KOPT-K1 (cell line): ENCODE data around the gene CEP20.

Experiments used
- H3K27ac ChIP-seq: fragments of 200-600 bp; sonication (generic); 2 replicates; pipeline ENCODE4 v1.5.1; 2016; ENCODE audit warnings: antibody characterized with exemption, mild to moderate bottlenecking, low read depth, low read length; ENCODE audit not compliant: poor library complexity, severe bottlenecking
- H3K36me3 ChIP-seq: fragments of 200-600 bp; sonication (generic); 2 replicates; pipeline ENCODE4 v1.5.1; 2017; ENCODE audit warnings: antibody characterized with exemption, mild to moderate bottlenecking, low read length, moderate library complexity; ENCODE audit not compliant: insufficient read depth
- H3K9me3 ChIP-seq: fragments of 200-600 bp; sonication (generic); 2 replicates; pipeline ENCODE4 v1.5.1; 2017; ENCODE audit warnings: antibody characterized with exemption, low read length, mild to moderate bottlenecking; ENCODE audit not compliant: insufficient read depth, poor library complexity, severe bottlenecking

The CEP20 gene

GRCh38 chr16:15907863-15908478 is 19.6 kb upstream of the CEP20 start:
- H3K27ac ChIP-seq: no peak overlapping the region
- no peaks in the 10 kb centered on the region for H3K9me3 ChIP-seq
- H3K36me3 ChIP-seq: no peaks in the 10 kb centered on the region

GRCh38 chr16:15906439-15906838 is 18.0 kb upstream of the CEP20 start:
- Histone ChIP-seq H3K9me3 (no peaks in the 10 kb centered on the region), H3K36me3 (no peaks in the 10 kb centered on the region), H3K27ac (no peak overlapping the region)

DNA sequence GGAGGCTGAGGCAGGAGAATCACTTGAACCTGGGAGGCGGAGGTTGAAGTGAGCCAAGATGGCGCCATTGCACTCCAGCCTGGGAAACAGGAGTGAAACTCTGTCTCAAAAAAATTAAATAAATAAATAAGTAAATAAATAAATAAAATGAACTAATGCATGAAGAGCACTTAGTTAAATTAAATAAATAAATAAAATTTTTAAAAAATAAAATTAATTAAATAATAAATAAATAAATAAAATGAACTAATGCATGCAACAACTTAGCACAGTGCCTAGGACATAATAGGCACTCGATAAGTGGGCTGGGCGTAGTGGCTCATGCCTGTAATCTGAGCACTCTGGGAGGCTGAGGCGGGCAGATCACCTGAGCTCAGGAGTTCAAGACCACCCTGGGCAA is 15.6 kb upstream of the CEP20 start:
- no peaks in the 10 kb centered on the region for H3K36me3 ChIP-seq
- H3K27ac ChIP-seq: no peak overlapping the region
- no peaks in the 10 kb centered on the region for H3K9me3 ChIP-seq

GRCh38 chr16:15900901-15901500 is 12.6 kb upstream of the CEP20 start:
- no peaks in the 10 kb centered on the region for H3K9me3 ChIP-seq
- H3K27ac ChIP-seq: no peak overlapping the region
- no peaks in the 10 kb centered on the region for H3K36me3 ChIP-seq

DNA sequence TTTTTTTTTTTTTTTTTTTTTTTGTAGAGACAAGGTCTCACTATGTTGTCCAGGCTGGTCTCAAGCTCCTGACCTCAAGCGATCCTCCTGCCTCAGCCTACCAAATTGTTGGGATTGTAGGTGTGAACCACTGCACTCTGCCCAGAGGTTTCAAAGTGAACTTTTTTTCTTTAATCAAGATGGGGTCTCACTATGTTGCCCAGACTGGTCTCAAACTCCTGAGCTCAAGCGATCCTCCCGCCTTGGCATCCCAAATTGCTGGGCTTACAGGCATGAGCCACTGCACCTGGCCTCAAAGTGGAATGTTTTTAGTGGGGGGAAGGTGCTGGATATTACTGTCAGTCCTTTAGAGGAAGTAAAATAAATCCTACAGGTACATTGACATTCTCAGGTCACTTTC is 12.0 kb upstream of the CEP20 start:
- H3K36me3 ChIP-seq: no peaks in the 10 kb centered on the region
- no peaks in the 10 kb centered on the region for H3K9me3 ChIP-seq
- H3K27ac ChIP-seq: no peak overlapping the region

DNA sequence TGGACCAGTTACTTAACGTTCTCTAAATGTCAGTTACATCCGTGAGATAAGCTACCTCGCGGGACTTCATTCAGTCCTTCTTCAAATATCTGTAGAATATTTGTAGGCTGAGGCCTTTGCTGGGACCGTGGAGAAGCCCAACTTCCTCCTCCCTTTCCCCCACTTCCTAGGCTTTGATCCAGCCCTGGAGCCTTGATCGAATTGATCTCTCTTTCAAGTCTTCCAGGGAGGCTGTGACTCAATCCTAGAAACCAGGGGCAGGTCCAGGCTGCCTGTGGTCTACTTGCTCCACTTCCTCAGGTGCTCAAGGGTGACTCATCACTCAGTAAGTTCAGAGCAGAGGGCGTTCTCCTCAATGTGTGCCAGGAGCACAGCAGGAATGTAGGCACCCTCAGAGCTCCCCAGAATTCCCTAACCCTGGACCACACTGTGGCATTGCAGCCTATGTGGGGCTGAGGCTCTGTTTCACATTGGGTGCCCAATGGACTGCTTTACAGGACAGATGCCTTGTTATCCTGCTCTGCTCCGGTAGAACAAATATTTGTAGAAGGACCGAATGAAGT is 11.2 kb upstream of the CEP20 start:
- Histone ChIP-seq H3K27ac (no peak overlapping the region), H3K36me3 (no peaks in the 10 kb centered on the region), H3K9me3 (no peaks in the 10 kb centered on the region)

- no peaks in the 10 kb centered on the region for H3K9me3 ChIP-seq
- H3K27ac ChIP-seq: no peak overlapping the region
- H3K36me3 ChIP-seq: no peaks in the 10 kb centered on the region
These were observed 10.3 kb upstream of the CEP20 start for GRCh38 chr16:15898654-15899053.

- peak overlapping the region; percentile 44 for H3K27ac ChIP-seq
- no peaks in the 10 kb centered on the region for H3K9me3 ChIP-seq
- no peaks in the 10 kb centered on the region for H3K36me3 ChIP-seq
These were observed 9.4 kb upstream of the CEP20 start for GRCh38 chr16:15897834-15898254.

DNA sequence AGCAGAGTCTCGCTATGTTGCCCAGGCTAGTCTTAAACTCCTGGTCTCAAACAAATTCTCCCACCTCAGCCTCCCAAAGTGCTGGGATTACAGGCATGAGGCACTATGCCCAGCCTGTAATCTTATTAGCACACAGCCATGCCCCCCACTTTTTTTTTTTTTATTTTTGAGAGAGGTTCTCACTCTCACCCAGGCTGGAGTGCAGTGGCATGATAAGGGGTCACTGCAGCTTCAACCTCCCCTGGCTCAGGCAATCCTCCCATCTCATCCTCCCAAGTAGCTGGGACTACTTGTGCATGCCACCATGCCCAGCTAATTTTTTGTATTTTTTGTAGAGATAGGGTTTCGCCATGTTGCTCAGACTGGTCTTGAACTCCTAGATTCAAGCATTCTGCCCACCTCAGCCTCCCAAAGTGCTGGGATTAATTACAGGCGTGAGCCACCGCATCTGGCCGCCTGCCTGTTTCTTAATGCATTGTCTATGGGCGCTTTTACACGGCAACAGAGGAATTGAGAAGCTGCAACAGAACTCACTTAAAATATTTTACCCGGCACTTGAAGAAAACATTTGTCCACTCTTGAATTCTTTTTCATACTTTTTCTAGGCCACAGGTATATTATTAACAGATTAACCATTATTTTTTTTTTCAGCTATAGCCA is 8.8 kb upstream of the CEP20 start:
- Histone ChIP-seq H3K9me3 (no peaks in the 10 kb centered on the region), H3K27ac (peak overlapping the region; percentile 44), H3K36me3 (no peaks in the 10 kb centered on the region)

GRCh38 chr16:15894571-15895374 is 6.4 kb upstream of the CEP20 start:
- Histone ChIP-seq H3K9me3 (no peaks in the 10 kb centered on the region), H3K36me3 (no peaks in the 10 kb centered on the region), H3K27ac (no peak overlapping the region)

DNA sequence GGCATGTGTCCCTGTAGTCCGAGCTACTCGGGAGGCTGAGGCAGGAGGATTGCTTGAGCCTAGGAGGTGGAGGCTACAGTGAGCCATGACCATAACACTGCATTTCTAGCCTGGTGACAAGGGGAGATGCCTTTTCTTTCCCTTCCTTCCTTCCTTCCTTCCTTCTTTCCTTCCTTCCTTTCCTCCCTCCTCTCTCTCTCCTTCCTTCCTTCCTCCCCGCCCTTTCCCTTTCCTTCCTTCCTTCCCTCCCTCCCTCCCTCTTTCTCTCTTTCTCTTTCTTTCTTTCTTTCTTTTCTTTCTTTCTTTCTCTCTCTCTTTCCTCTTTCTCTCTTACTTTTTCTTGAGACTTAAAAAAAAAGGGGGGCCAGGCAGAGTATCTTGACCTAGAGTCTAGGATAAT is 3.1 kb upstream of the CEP20 start:
- Histone ChIP-seq H3K36me3 (peaks cover 2% of the 10 kb centered on the region; the same call in 1 of the 2 replicates), H3K9me3 (no peaks in the 10 kb centered on the region), H3K27ac (no peak overlapping the region)

GRCh38 chr16:15887283-15887682 is 1.1 kb downstream of the CEP20 start:
- H3K36me3 ChIP-seq: peaks cover 23% of the 10 kb centered on the region
- H3K9me3 ChIP-seq: no peaks in the 10 kb centered on the region
- H3K27ac ChIP-seq: peak overlapping the region; percentile 94

- H3K36me3 ChIP-seq: peaks cover 35% of the 10 kb centered on the region
These were observed 2.3 kb downstream of the CEP20 start for GRCh38 chr16:15886078-15886477.

DNA sequence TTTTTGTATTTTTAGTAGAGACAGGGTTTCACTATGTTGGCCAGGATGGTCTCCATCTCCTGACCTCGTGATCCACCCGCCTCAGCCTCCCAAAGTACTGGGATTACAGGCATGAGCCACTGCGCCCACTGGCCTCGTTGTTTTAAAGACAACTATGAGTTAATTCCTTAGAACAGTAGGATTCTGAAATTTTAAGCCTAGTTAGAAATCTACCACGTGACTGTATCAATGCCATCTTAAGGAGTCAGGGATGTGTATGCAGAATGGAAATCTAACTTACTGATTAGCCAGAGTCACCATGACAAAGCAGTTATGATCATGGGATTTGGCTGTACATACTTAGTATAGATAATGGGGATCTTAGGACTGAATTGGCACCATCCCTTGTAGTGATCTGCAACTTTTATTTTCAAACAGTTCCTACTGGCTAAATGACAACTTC is 2.8 kb downstream of the CEP20 start:
- Histone ChIP-seq H3K36me3 (peaks cover 40% of the 10 kb centered on the region), H3K9me3 (no peaks in the 10 kb centered on the region), H3K27ac (no peak overlapping the region)

More at GRCh38 chr16:15886078-15886477, 2.3 kb downstream of the CEP20 start:
- Histone ChIP-seq H3K27ac (no peak overlapping the region), H3K9me3 (no peaks in the 10 kb centered on the region)

GRCh38 chr16:15882563-15882962 is 5.8 kb downstream of the CEP20 start:
- no peak overlapping the region for H3K27ac ChIP-seq
- no peaks in the 10 kb centered on the region for H3K9me3 ChIP-seq
- H3K36me3 ChIP-seq: peaks cover 70% of the 10 kb centered on the region
